SK-N-SH treated with all-trans-retinoic acid at 6 μM for 48 hours (cell line): ENCODE measurements around the gene CAMKMT.

Source experiments
- ARNTL ChIP-seq: fragments of 450-650 bp; formaldehyde crosslinking; IDR thresholded peaks from 2 replicates; pipeline ENCODE4 v1.5.0; 2020; ENCODE audit warnings: low read depth, mild to moderate bottlenecking, moderate library complexity, borderline replicate concordance
- RARB ChIP-seq: fragments of 250-450 bp; sonication (Bioruptor Pico); IDR thresholded peaks from 2 replicates; pipeline ENCODE4 v1.8.0; 2021; ENCODE audit warnings: mild to moderate bottlenecking, moderate library complexity
- ZFP3 ChIP-seq: fragments of 250-450 bp; sonication (Bioruptor Pico); IDR thresholded peaks from 2 replicates; pipeline ENCODE4 v1.5.0; 2020; ENCODE audit warnings: mild to moderate bottlenecking, moderate library complexity
- ZFP30 ChIP-seq: fragments of 450-650 bp; formaldehyde crosslinking; IDR thresholded peaks from 2 replicates; pipeline ENCODE4 v1.5.0; 2022; ENCODE audit warnings: mild to moderate bottlenecking, moderate library complexity
- TF ChIP-seq, protein P1 (sequence below): fragments of 250-450 bp; sonication (Bioruptor Pico); IDR thresholded peaks from 2 replicates; pipeline ENCODE4 v1.8.0; 2020; ENCODE audit warnings: mild to moderate bottlenecking, moderate library complexity, borderline replicate concordance

DNA sequence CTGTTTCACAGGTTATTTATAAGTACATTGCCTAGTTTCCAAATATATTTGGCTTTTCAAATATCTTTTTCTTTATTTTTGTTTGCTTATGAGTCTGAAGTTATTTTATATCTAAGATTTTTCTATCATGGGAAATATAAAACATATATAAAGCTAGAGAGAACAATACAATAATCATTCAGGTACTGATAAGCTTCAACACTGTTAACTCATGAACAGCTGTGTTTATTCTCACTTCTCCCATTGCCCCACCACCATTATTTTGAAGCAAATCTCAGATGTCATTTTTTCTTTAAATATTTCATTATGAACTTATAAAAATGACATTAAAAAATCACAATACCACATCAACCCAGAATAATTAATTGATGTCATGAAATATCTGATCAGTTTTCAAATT is 9.7 kb downstream of the CAMKMT start:
- TF ChIP-seq, protein P1, sequence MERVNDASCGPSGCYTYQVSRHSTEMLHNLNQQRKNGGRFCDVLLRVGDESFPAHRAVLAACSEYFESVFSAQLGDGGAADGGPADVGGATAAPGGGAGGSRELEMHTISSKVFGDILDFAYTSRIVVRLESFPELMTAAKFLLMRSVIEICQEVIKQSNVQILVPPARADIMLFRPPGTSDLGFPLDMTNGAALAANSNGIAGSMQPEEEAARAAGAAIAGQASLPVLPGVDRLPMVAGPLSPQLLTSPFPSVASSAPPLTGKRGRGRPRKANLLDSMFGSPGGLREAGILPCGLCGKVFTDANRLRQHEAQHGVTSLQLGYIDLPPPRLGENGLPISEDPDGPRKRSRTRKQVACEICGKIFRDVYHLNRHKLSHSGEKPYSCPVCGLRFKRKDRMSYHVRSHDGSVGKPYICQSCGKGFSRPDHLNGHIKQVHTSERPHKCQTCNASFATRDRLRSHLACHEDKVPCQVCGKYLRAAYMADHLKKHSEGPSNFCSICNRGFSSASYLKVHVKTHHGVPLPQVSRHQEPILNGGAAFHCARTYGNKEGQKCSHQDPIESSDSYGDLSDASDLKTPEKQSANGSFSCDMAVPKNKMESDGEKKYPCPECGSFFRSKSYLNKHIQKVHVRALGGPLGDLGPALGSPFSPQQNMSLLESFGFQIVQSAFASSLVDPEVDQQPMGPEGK (CRISPR knock-in tag): no peak
- TF ChIP-seq ARNTL (CRISPR knock-in tag): no peak
- no peak for TF ChIP-seq ZFP3 (CRISPR knock-in tag)
- no peak for TF ChIP-seq RARB
- TF ChIP-seq ZFP30 (CRISPR knock-in tag): no peak
